OCI-LY1 (cell line): ENCODE data around the gene FGF22.
A peak's percentile ranks its signal among the peaks of the same experiment; 100 is the strongest.
"Not testable (repeated sequence)": the region's sequence is repeated elsewhere in the genome, so short reads cannot be mapped to it uniquely, and the experiment has no call there.

Source experiments
- H2AFZ ChIP-seq: fragments of 200-600 bp; sonication (generic), shearing (Covaris generic); 2 replicates; pipeline ENCODE4 v1.6.0; 2014; ENCODE audit warnings: antibody characterized with exemption, mild to moderate bottlenecking, low read length
- H3F3A ChIP-seq: fragments of 200-600 bp; sonication (generic), shearing (Covaris generic); 2 replicates; pipeline ENCODE4 v1.6.0; 2014; ENCODE audit warnings: mild to moderate bottlenecking, antibody characterized with exemption, low read length, moderate library complexity; ENCODE audit not compliant: insufficient read depth
- H3K27ac ChIP-seq: fragments of 200-600 bp; sonication (generic); 2 replicates; pipeline ENCODE4 v1.5.1; 2014; ENCODE audit warnings: low read length, mixed run types, mild to moderate bottlenecking, low read depth; ENCODE audit not compliant: poor library complexity, severe bottlenecking
- H3K27me3 ChIP-seq: fragments of 200-600 bp; sonication (generic); 2 replicates; pipeline ENCODE4 v1.6.0; 2014; ENCODE audit warnings: antibody characterized with exemption, mild to moderate bottlenecking, low read length, moderate library complexity; ENCODE audit not compliant: insufficient read depth
- H3K36me3 ChIP-seq: fragments of 200-600 bp; sonication (generic); 2 replicates; pipeline ENCODE4 v1.6.1; 2014; ENCODE audit warnings: mild to moderate bottlenecking, antibody characterized with exemption, low read length, moderate library complexity, mixed read lengths; ENCODE audit not compliant: insufficient read depth
- H3K4me1 ChIP-seq: fragments of 200-600 bp; sonication (generic); 2 replicates; pipeline ENCODE4 v1.5.1; 2014; ENCODE audit warnings: mild to moderate bottlenecking, low read length, moderate library complexity; ENCODE audit not compliant: insufficient read depth, severe bottlenecking
- H3K4me2 ChIP-seq: fragments of 200-600 bp; sonication (generic), shearing (Covaris generic); 2 replicates; pipeline ENCODE4 v1.6.1; 2014; ENCODE audit warnings: low read length
- H3K4me3 ChIP-seq: fragments of 200-600 bp; sonication (generic); 2 replicates; pipeline ENCODE4 v1.5.1; 2014; ENCODE audit warnings: low read length, low read depth, mild to moderate bottlenecking, mixed read lengths; ENCODE audit not compliant: poor library complexity, severe bottlenecking
- H3K79me2 ChIP-seq: fragments of 200-600 bp; shearing (Covaris generic); 2 replicates; pipeline ENCODE4 v1.6.1; 2016; ENCODE audit warnings: mixed run types, low read length, mixed read lengths; ENCODE audit not compliant: insufficient read depth
- H3K9ac ChIP-seq: fragments of 200-600 bp; sonication (generic), shearing (Covaris generic); 2 replicates; pipeline ENCODE4 v1.6.1; 2014; ENCODE audit warnings: mild to moderate bottlenecking, low read length, mixed read lengths
- H3K9me2 ChIP-seq: fragments of 200-600 bp; sonication (generic), shearing (Covaris generic); 2 replicates; pipeline ENCODE4 v1.6.1; 2014; ENCODE audit warnings: low read depth, mild to moderate bottlenecking, low read length, mixed read lengths
- H3K9me3 ChIP-seq: fragments of 200-600 bp; shearing (Covaris generic); 2 replicates; pipeline ENCODE4 v1.6.1; 2014; ENCODE audit warnings: low read length, mixed read lengths
- H4K20me1 ChIP-seq: fragments of 200-600 bp; sonication (generic), shearing (Covaris generic); 2 replicates; pipeline ENCODE4 v1.6.0; 2016; ENCODE audit warnings: mild to moderate bottlenecking, low read length; ENCODE audit not compliant: insufficient read depth
- CTCF ChIP-seq: fragments of 200-600 bp; sonication (generic), shearing (Covaris generic); IDR thresholded peaks from 2 replicates; pipeline ENCODE4 v1.5.1; 2017; ENCODE audit warnings: mild to moderate bottlenecking, antibody characterized with exemption, low read length, moderate library complexity, mixed read lengths
- EZH2 ChIP-seq: fragments of 200-600 bp; sonication (generic), shearing (Covaris generic); IDR thresholded peaks from 2 replicates; pipeline ENCODE4 v1.8.0; 2017; ENCODE audit warnings: borderline replicate concordance, mixed run types, mild to moderate bottlenecking, antibody characterized with exemption, low read length, moderate library complexity, mixed read lengths

Gene FGF22

GRCh38 chr19:628168-628567, 11.5 kb upstream of the FGF22 start:
- Histone ChIP-seq H3K9me3 (no peaks in the 10 kb centered on the region), H3K4me3 (no peak overlapping the region), H3K27me3 (no peaks in the 10 kb centered on the region), H3K9me2 (no peaks in the 10 kb centered on the region), H2AFZ (no peak overlapping the region), H3K4me1 (peaks cover 6% of the 10 kb centered on the region), H3K27ac (no peak overlapping the region), H3K4me2 (no peak overlapping the region), H3K79me2 (no peaks in the 10 kb centered on the region), H4K20me1 (no peaks in the 10 kb centered on the region), H3K9ac (no peak overlapping the region), H3F3A (no peaks in the 10 kb centered on the region), H3K36me3 (peaks cover 61% of the 10 kb centered on the region)
- TF ChIP-seq CTCF (peak; percentile 40; the same call in 1 of the 2 replicates), EZH2 (no peak)

GRCh38 chr19:629515-629914, 10.2 kb upstream of the FGF22 start:
- H3K9me3 ChIP-seq, H3K9ac ChIP-seq, H2AFZ ChIP-seq, H3K4me3 ChIP-seq, H3K27me3 ChIP-seq, H3F3A ChIP-seq, H4K20me1 ChIP-seq, H3K79me2 ChIP-seq, H3K27ac ChIP-seq, H3K9me2 ChIP-seq, H3K4me2 ChIP-seq: not testable (repeated sequence)
- Histone ChIP-seq H3K36me3 (peaks cover 48% of the 10 kb centered on the region), H3K4me1 (peaks cover 14% of the 10 kb centered on the region)

GRCh38 chr19:629961-630714, 9.5 kb upstream of the FGF22 start:
- Histone ChIP-seq H3K9me3 (no peaks in the 10 kb centered on the region), H3K4me2 (no peak overlapping the region), H3K9me2 (no peaks in the 10 kb centered on the region), H3K27ac (no peak overlapping the region), H3K4me3 (no peak overlapping the region), H4K20me1 (no peaks in the 10 kb centered on the region), H2AFZ (no peak overlapping the region), H3K4me1 (peaks cover 14% of the 10 kb centered on the region), H3K9ac (no peak overlapping the region), H3K79me2 (no peaks in the 10 kb centered on the region), H3K27me3 (no peaks in the 10 kb centered on the region), H3F3A (no peaks in the 10 kb centered on the region), H3K36me3 (peaks cover 42% of the 10 kb centered on the region)
- TF ChIP-seq CTCF (no peak), EZH2 (no peak)

GRCh38 chr19:632579-633067, 7.1 kb upstream of the FGF22 start:
- Histone ChIP-seq H3F3A (no peaks in the 10 kb centered on the region), H3K79me2 (no peaks in the 10 kb centered on the region), H3K9me3 (no peaks in the 10 kb centered on the region), H3K27me3 (no peaks in the 10 kb centered on the region), H3K4me2 (peak overlapping the region; percentile 77), H3K4me3 (peak overlapping the region; percentile 99), H3K27ac (peak overlapping the region; percentile 75), H3K36me3 (peaks cover 34% of the 10 kb centered on the region), H4K20me1 (no peaks in the 10 kb centered on the region), H3K9me2 (no peaks in the 10 kb centered on the region), H3K4me1 (peaks cover 14% of the 10 kb centered on the region), H3K9ac (peak overlapping the region; percentile 98), H2AFZ (0 out of 2 replicates have a peak overlapping the region, but pooled peaks have one; percentile 78)
- no peak for TF ChIP-seq CTCF
- TF ChIP-seq EZH2: no peak
